DOHH2 (cell line): ENCODE results near the gene USB1.

Source experiments
- CTCF ChIP-seq: fragments of 200-600 bp; sonication (generic); IDR thresholded peaks from one replicate; pipeline ENCODE4 v1.5.1; 2014; ENCODE audit warnings: antibody characterized with exemption, mild to moderate bottlenecking, low read depth, low read length; ENCODE audit not compliant: poor library complexity, severe bottlenecking
- EZH2phosphoT487 ChIP-seq: fragments of 200-600 bp; sonication (generic); IDR thresholded peaks from 2 replicates; pipeline ENCODE4 v1.6.1; 2017; ENCODE audit warnings: borderline replicate concordance, mild to moderate bottlenecking, antibody characterized with exemption, low read length, moderate library complexity, mixed read lengths

- TF ChIP-seq CTCF (no peak), EZH2phosphoT487 (no peak)
These were observed 47.4 kb upstream of the USB1 start for GRCh38 chr16:57953857-57954256.
